ENCODE data around the gene KCNJ6. TPM values are rescaled to one million over a fixed set of nuclear protein-coding genes. Genes with fewer than 3 reads are reported as not detected.

The KCNJ6 gene
- total and polyA plus RNA-seq, 9 of the 15 experiments (the other 6 are each of a cell fraction or from before 2014, with no cell fraction given) = 0.06 to 0.21 (median 0.13) TPM; not detected in 1

- TF ChIP-seq BRCA1 (IDR thresholded peaks at IDR 0.05) (no peak), BRCA1 (CRISPR knock-in tag; IDR thresholded peaks at IDR 0.05) (no peak), CEBPB (tag; IDR thresholded peaks at IDR 0.05) (no peak), E2F6 (IDR thresholded peaks at IDR 0.05; ENCODE audit: borderline replicate concordance in 1 of 2, extremely low read depth in 1 of 2, insufficient read depth in 1 of 2, insufficient read length in 1 of 2, low read depth in 1 of 2, low read length in 1 of 2, poor library complexity in 1 of 2, severe bottlenecking in 1 of 2) (no peak), TCF15 (CRISPR knock-in tag; IDR thresholded peaks at IDR 0.05) (no peak), RBM39 (optimal IDR thresholded peaks at IDR 0.05; ENCODE audit: low read depth, low read length) (no peak), GMEB1 (CRISPR knock-in tag; IDR thresholded peaks at IDR 0.05) (no peak), CHD2 (IDR thresholded peaks at IDR 0.05; ENCODE audit: low read depth, low read length) (no peak), ZNF253 (CRISPR knock-in tag; conservative IDR thresholded peaks at IDR 0.05) (no peak), RAD21 (CRISPR knock-in tag; conservative IDR thresholded peaks at IDR 0.05 in 1 of 2, IDR thresholded peaks at IDR 0.05 in 1 of 2) (peak; percentile 24 to 36), SIX5 (IDR thresholded peaks at IDR 0.05; ENCODE audit: borderline replicate concordance in 1 of 2, insufficient read depth in 1 of 2, low read depth in 1 of 2, low read length in 2 of 2) (no peak), E2F4 (CRISPR knock-in tag; IDR thresholded peaks at IDR 0.05; ENCODE audit: low read depth) (no peak), USF1 (CRISPR knock-in tag; IDR thresholded peaks at IDR 0.05) (no peak), GATA2 (CRISPR knock-in tag; IDR thresholded peaks at IDR 0.05) (0 out of 2 replicates have a peak, but pooled peaks have one; percentile 40), GABPB2 (CRISPR knock-in tag; conservative IDR thresholded peaks at IDR 0.05) (no peak), RCOR1 (IDR thresholded peaks at IDR 0.05; ENCODE audit: borderline replicate concordance in 1 of 2, low read depth in 2 of 2, low read length in 2 of 2) (peak in 1 of 2 experiments; percentile 69; a peak in 2 of 4 replicates), ZBTB17 (CRISPR knock-in tag; IDR thresholded peaks at IDR 0.05) (no peak), PHF8 (IDR thresholded peaks at IDR 0.05; ENCODE audit: borderline replicate concordance, low read length) (no peak), CCAR2 (IDR thresholded peaks at IDR 0.05; ENCODE audit: low read depth, low read length) (no peak), ZNF707 (CRISPR knock-in tag; conservative IDR thresholded peaks at IDR 0.05) (no peak), ZNF830 (CRISPR knock-in tag; IDR thresholded peaks at IDR 0.05) (no peak), BRF2 (IDR thresholded peaks at IDR 0.05; ENCODE audit: borderline replicate concordance, insufficient read depth, insufficient read length) (no peak)
These were observed 351.8 kb downstream of the KCNJ6 start (continued) for GRCh38 chr21:37564341-37564923.

Data from K562 (cell line).